Measurements from ENCODE around the gene MAPKAPK5. TPM values are rescaled to one million over a fixed set of nuclear protein-coding genes. Genes with fewer than 3 reads are reported as not detected.

MAPKAPK5 gene
- total and polyA plus RNA-seq, 2 of the 13 experiments (the other 11 are each of a cell fraction or from before 2014, with no cell fraction given), result 43.2 to 58.2 TPM

DNA sequence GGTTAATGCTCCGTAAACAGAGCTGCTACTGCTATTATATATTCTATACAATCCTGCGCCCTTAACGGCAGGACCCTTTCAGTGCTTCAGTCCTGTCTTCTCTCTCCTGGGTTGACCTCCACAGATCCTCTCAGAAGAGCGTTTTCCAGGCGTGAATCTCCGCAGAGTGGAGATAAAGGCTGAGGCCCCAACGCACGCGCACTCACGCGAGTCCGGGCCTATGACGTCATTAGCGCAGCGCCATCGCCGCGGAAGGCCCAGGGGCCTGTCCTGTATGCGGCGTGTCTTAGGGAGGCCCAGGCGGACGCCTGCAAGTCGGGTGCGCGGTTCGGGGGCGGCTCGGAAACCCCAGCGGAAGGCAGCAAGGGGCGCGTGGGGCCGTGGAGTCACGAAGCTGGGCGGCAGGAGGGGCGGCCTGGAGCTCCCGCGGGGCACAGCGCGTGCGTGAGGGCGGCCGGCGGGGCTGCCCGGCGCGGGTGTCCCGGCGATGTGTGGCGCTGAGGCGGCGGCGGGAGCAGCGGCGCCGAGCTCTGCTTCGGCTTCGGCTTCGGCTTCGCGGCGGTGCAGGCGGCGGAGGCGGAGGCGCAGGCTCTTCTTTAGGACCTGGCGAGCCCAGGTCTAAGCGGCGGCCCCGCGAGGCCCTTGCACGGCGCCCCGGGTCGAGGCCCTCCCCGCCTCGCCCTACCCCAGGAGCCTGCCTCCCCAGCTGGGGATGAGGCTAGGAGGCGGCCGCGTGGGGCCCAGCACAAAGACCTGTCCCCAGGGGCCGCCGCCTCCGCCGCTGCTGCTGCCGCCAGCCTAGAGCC is at the start of gene MAPKAPK5 (continued):
- TF ChIP-seq HNF1A (IDR thresholded peaks at IDR 0.05; ENCODE audit: low read depth) (0 out of 2 replicates have a peak, but pooled peaks have one; percentile 24), HNF1A (CRISPR knock-in tag; IDR thresholded peaks at IDR 0.05; ENCODE audit: borderline replicate concordance) (peak; percentile 55; the same call in 1 of the 2 replicates), TOE1 (CRISPR knock-in tag; IDR thresholded peaks at IDR 0.05) (0 out of 2 replicates have a peak, but pooled peaks have one; percentile 67), HNF4G (IDR thresholded peaks at IDR 0.05; ENCODE audit: borderline replicate concordance, low read depth, low read length) (0 out of 2 replicates have a peak, but pooled peaks have one; percentile 11), HNF4G (CRISPR knock-in tag; IDR thresholded peaks at IDR 0.05; ENCODE audit: borderline replicate concordance, low read depth) (no peak), GZF1 (CRISPR knock-in tag; IDR thresholded peaks at IDR 0.05) (no peak), SOX13 (IDR thresholded peaks at IDR 0.05) (0 out of 2 replicates have a peak, but pooled peaks have one; percentile 17), SOX13 (CRISPR knock-in tag; conservative IDR thresholded peaks at IDR 0.05 in 1 of 2, IDR thresholded peaks at IDR 0.05 in 1 of 2) (peak in 1 of 2 experiments; percentile 45; a peak in 2 of 4 replicates), ZNF720 (CRISPR knock-in tag; IDR thresholded peaks at IDR 0.05) (no peak), ADNP (CRISPR knock-in tag; IDR thresholded peaks at IDR 0.05) (no peak), PLRG1 (conservative IDR thresholded peaks at IDR 0.05) (no peak), SRSF1 (optimal IDR thresholded peaks at IDR 0.05; ENCODE audit: low read depth, low read length) (no peak), TRIM24 (CRISPR knock-in tag; IDR thresholded peaks at IDR 0.05) (no peak), REXO4 (CRISPR knock-in tag; IDR thresholded peaks at IDR 0.05; ENCODE audit: borderline replicate concordance) (no peak), HMGXB3 (CRISPR knock-in tag; IDR thresholded peaks at IDR 0.05; ENCODE audit: borderline replicate concordance) (peak; percentile 42)
- TF ChIP-seq, protein P1, sequence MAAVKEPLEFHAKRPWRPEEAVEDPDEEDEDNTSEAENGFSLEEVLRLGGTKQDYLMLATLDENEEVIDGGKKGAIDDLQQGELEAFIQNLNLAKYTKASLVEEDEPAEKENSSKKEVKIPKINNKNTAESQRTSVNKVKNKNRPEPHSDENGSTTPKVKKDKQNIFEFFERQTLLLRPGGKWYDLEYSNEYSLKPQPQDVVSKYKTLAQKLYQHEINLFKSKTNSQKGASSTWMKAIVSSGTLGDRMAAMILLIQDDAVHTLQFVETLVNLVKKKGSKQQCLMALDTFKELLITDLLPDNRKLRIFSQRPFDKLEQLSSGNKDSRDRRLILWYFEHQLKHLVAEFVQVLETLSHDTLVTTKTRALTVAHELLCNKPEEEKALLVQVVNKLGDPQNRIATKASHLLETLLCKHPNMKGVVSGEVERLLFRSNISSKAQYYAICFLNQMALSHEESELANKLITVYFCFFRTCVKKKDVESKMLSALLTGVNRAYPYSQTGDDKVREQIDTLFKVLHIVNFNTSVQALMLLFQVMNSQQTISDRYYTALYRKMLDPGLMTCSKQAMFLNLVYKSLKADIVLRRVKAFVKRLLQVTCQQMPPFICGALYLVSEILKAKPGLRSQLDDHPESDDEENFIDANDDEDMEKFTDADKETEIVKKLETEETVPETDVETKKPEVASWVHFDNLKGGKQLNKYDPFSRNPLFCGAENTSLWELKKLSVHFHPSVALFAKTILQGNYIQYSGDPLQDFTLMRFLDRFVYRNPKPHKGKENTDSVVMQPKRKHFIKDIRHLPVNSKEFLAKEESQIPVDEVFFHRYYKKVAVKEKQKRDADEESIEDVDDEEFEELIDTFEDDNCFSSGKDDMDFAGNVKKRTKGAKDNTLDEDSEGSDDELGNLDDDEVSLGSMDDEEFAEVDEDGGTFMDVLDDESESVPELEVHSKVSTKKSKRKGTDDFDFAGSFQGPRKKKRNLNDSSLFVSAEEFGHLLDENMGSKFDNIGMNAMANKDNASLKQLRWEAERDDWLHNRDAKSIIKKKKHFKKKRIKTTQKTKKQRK (IDR thresholded peaks at IDR 0.05; ENCODE audit: low read length), result no peak

Measured in HepG2 (cell line).